CD4-positive, alpha-beta T cell (primary cell): Measurements from ENCODE around the gene SNX24. TPM values are rescaled to one million over a fixed set of nuclear protein-coding genes. Genes with fewer than 3 reads are reported as not detected.

Experiments used
- ATAC-seq: fragments of 200-7000 bp; cut with Tn5 transposase; one replicate; pipeline ENCODE4 v1.10.0; 2022; ENCODE audit warnings: mild to moderate bottlenecking; ENCODE audit not compliant: poor library complexity
- CTCF ChIA-PET: fragments of 350-600 bp; sonication (Branson Sonifier 250); formaldehyde crosslinking; loops from one replicate; lab custom pipeline; 2021; ENCODE audit warnings: antibody characterized with exemption, inconsistent platforms; lab: Charles Lee
- POLR2A ChIA-PET: fragments of 350-600 bp; sonication (Branson Sonifier 250); formaldehyde crosslinking; loops from one replicate; lab custom pipeline; 2021; ENCODE audit warnings: antibody characterized with exemption, inconsistent platforms; lab: Charles Lee
- DNase-seq, 14 experiments: peaks; one replicate each; pipeline ENCODE4 v3.0.0-alpha.2; 2013 to 2020; ENCODE audit warnings: mixed read lengths in 2 of 14
- H3K27ac ChIP-seq, 2 donors: one replicate each; pipeline versions ENCODE4 v1.5.1 to v1.7.0; 2013; ENCODE audit warnings: low read length in 2 of 2, low read depth in 1 of 2, mild to moderate bottlenecking in 1 of 2
- H3K27me3 ChIP-seq, 2 experiments: 1 replicate in 1 of 2; 2 replicates in 1 of 2; pipeline versions ENCODE4 v1.6.1 to v1.7.0; 2013; ENCODE audit warnings: low read length in 2 of 2, control low read depth in 1 of 2, mild to moderate bottlenecking in 1 of 2, moderate library complexity in 1 of 2; ENCODE audit not compliant: insufficient read depth in 2 of 2, control insufficient read depth in 1 of 2
- H3K36me3 ChIP-seq: one replicate; pipeline ENCODE4 v1.6.1; 2013; ENCODE audit warnings: low read length, control low read depth; ENCODE audit not compliant: insufficient read depth
- H3K4me1 ChIP-seq: one replicate; pipeline ENCODE4 v1.6.1; 2013; ENCODE audit warnings: low read length, control low read depth; ENCODE audit not compliant: insufficient read depth
- H3K4me3 ChIP-seq: one replicate; pipeline ENCODE4 v1.5.1; 2013; ENCODE audit warnings: mild to moderate bottlenecking, low read length, moderate library complexity
- H3K9me3 ChIP-seq, 2 experiments: 1 replicate in 1 of 2; 2 replicates in 1 of 2; pipeline versions ENCODE4 v1.6.1 to v1.7.0; 2013; ENCODE audit warnings: low read length in 2 of 2, mild to moderate bottlenecking in 2 of 2, control low read depth in 1 of 2, moderate library complexity in 1 of 2; ENCODE audit not compliant: control insufficient read depth in 1 of 2, insufficient read depth in 1 of 2
- H3K27ac Mint-ChIP-seq: one replicate; pipeline ENCODE4 v1.8.0; 2020; ENCODE audit warnings: mixed read lengths
- H3K27me3 Mint-ChIP-seq: one replicate; pipeline ENCODE4 v1.8.0; 2021; ENCODE audit warnings: mixed read lengths
- H3K36me3 Mint-ChIP-seq: one replicate; pipeline ENCODE4 v1.8.0; 2021; ENCODE audit warnings: low read depth, mixed read lengths
- H3K4me1 Mint-ChIP-seq: one replicate; pipeline ENCODE4 v1.8.0; 2021; ENCODE audit warnings: low read depth, mixed read lengths
- H3K4me3 Mint-ChIP-seq: one replicate; pipeline ENCODE4 v1.8.0; 2020; ENCODE audit warnings: mild to moderate bottlenecking, mixed read lengths
- H3K9me3 Mint-ChIP-seq: one replicate; pipeline ENCODE4 v1.8.0; 2020; ENCODE audit warnings: mixed read lengths
- CTCF ChIP-seq: fragments of 200-600 bp; IDR thresholded peaks from one replicate; pipeline ENCODE4 v1.8.0; 2022; ENCODE audit warnings: antibody characterized with exemption, mild to moderate bottlenecking
- intact Hi-C, 2 experiments: fragments of 100-400 bp; cut with DNase I in 1 of 2; cut with micrococcal nuclease in 1 of 2; formaldehyde crosslinking; loops; one replicate each; pipeline versions ENCODE4 v1.15.1 to v1.9.0; 2023 to 2025; cut with DNase I, micrococcal nuclease
- total RNA-seq, 174 experiments: library from RNA in 2 of 174; stranded (reverse) in 2 of 174; gene quantifications; one replicate each; pipeline ENCODE4 v1.2.3 and lab custom pipeline; 2021 to 2026

SNX24 gene
- total RNA-seq, 2 experiments from 2014 or later, result 2.3 to 3.0 TPM

GRCh38 chr5:122858451-122858850 lies 13.0 kb downstream of the SNX24 start:
- no peak for ATAC-seq
- CTCF ChIA-PET, result no interaction called here
- TF ChIP-seq CTCF, result no peak

GRCh38 chr5:122863240-122863639 lies 17.8 kb downstream of the SNX24 start:
- no peak for TF ChIP-seq CTCF
- H3K4me3 ChIP-seq, result no peak overlapping the region
- H3K9me3 Mint-ChIP-seq, result no peaks in the 10 kb centered on the region
- H3K9me3 ChIP-seq, result no peaks in the 10 kb centered on the region
- no peaks in the 10 kb centered on the region for H3K4me1 Mint-ChIP-seq
- H3K27me3 Mint-ChIP-seq, result no peaks in the 10 kb centered on the region
- no peaks in the 10 kb centered on the region for H3K36me3 ChIP-seq
- no peak for DNase-seq
- H3K27ac ChIP-seq, result no peak overlapping the region
- H3K4me1 ChIP-seq, result no peaks in the 10 kb centered on the region
- intact Hi-C loops, result no loop called here
- POLR2A ChIA-PET, result no interaction called here
- CTCF ChIA-PET, result no interaction called here
- H3K27me3 ChIP-seq, result no peaks in the 10 kb centered on the region
- H3K27ac Mint-ChIP-seq, result no peak overlapping the region
- no peak for ATAC-seq
- no peaks in the 10 kb centered on the region for H3K36me3 Mint-ChIP-seq
- no peak overlapping the region for H3K4me3 Mint-ChIP-seq

More at GRCh38 chr5:122858451-122858850, 13.0 kb downstream of the SNX24 start:
- no peaks in the 10 kb centered on the region for H3K9me3 ChIP-seq
- POLR2A ChIA-PET, result no interaction called here
- no peaks in the 10 kb centered on the region for H3K36me3 ChIP-seq
- Mint-ChIP-seq H3K36me3 (no peaks in the 10 kb centered on the region), H3K27ac (no peak overlapping the region), H3K4me1 (no peaks in the 10 kb centered on the region), H3K27me3 (no peaks in the 10 kb centered on the region), H3K4me3 (no peak overlapping the region), H3K9me3 (no peaks in the 10 kb centered on the region)
- H3K4me3 ChIP-seq, result no peak overlapping the region
- no peaks in the 10 kb centered on the region for H3K27me3 ChIP-seq
- H3K4me1 ChIP-seq, result no peaks in the 10 kb centered on the region
- intact Hi-C loops, result no loop called here
- DNase-seq, result no peak
- no peak overlapping the region for H3K27ac ChIP-seq

- no peaks in the 10 kb centered on the region for H3K9me3 ChIP-seq
- H3K4me3 ChIP-seq, result no peak overlapping the region
- Mint-ChIP-seq H3K27ac (no peak overlapping the region), H3K9me3 (no peaks in the 10 kb centered on the region), H3K36me3 (no peaks in the 10 kb centered on the region), H3K4me3 (no peak overlapping the region), H3K27me3 (no peaks in the 10 kb centered on the region), H3K4me1 (no peaks in the 10 kb centered on the region)
- no peaks in the 10 kb centered on the region for H3K36me3 ChIP-seq
- POLR2A ChIA-PET, result no interaction called here
- CTCF ChIA-PET, result no interaction called here
- no peaks in the 10 kb centered on the region for H3K4me1 ChIP-seq
- H3K27me3 ChIP-seq, result no peaks in the 10 kb centered on the region
- intact Hi-C loops, result no loop called here
- no peak overlapping the region for H3K27ac ChIP-seq
- no peak for DNase-seq
- no peak for TF ChIP-seq CTCF
- no peak for ATAC-seq
Measured at GRCh38 chr5:122863721-122864120, 18.3 kb downstream of the SNX24 start.
